GM19035 (cell line): ENCODE measurements around the gene APBB2.

Experiments
- ATAC-seq: cut with Tn5 transposase; IDR thresholded peaks from one replicate; pipeline ENCODE4 v1.9.1; 2021; ENCODE audit not compliant: unreplicated experiment

The APBB2 gene

DNA sequence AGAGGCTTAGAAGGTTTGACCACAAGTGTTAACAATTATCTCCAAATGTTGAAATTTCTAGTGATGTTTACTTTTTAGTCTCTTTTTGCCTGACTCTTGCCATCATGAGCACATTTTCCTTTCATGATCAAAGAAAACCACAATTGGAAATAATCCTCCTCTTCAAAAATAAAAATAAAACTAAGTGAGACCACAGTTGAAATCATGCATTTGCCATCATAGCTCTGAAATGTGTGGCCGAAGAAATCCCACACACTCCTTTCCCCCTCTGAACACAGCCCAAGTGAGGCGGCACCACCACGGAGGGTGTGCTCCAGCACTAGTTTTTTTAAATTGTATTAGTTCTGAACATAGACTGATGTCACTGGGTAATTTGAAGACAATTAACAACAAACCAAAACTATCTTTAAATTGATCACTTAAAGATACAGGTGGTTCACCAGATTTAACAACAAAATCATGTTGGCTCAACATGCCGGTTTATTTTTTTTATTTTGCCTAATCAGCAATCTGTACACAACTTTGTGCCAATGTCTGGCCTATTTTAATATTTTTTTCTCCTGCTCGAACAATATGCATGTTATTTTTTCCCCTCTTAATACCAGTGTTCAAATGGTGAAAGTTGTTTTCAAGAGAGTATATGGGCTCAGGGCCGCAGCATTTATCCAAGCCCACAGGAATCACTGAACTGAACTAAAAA lies 17.6 kb downstream of the APBB2 start:
- ATAC-seq: no peak

DNA sequence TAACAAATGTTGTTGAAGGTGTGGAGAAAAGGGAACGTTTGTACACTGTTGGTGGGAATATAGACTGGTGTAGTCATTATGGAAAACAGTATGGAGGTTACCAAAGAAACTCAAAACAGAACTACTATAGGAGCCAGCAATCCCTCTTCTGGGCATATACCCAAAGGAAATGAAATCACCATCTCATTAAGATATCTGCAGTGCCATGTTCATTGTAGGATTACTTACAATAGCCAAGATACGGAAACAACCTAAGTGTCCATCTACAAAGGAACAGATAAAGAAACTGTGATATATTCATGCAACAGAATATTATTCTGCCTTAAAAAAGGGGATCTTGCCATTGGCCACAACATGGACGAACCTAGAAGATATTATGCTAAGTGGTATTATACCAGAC lies 22.2 kb downstream of the APBB2 start:
- ATAC-seq: no peak

DNA sequence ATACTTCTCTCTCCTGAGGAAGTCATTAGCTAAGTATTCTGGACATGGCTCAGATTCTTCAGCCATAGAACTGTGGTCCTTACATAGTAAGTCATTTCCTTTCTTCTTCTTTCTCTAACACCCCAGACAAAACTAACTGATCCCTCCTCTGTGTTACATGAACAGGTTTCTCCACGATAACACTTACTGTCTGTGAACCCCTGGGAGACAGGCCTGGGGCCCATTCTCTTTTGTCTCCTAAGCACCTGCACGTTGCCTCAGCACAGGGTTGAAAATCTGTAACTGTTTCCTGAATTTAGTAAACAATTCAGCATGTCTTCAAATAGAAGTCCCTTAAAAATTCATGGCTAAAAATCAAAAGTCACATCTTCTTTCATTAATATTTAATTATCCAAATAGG lies 24.7 kb downstream of the APBB2 start:
- ATAC-seq: no peak

DNA sequence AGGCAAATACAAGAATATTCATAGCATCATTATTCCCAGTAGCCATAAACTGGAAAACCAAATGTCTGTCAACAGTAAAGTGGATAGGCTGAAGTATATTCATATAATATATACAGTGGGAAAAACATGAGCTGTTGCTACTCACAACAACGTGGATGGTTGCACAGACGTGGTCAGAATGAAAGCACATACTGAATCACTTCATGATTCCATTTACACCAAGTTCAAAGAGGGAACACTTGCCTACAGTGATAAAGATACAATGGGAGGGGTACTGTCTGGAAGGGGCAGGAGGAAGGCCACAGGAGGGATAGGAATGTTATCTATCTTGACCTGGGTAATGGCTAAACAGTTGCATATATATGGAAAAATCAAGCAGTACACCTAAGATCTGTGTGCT lies 25.3 kb downstream of the APBB2 start:
- peak; percentile 55 for ATAC-seq

DNA sequence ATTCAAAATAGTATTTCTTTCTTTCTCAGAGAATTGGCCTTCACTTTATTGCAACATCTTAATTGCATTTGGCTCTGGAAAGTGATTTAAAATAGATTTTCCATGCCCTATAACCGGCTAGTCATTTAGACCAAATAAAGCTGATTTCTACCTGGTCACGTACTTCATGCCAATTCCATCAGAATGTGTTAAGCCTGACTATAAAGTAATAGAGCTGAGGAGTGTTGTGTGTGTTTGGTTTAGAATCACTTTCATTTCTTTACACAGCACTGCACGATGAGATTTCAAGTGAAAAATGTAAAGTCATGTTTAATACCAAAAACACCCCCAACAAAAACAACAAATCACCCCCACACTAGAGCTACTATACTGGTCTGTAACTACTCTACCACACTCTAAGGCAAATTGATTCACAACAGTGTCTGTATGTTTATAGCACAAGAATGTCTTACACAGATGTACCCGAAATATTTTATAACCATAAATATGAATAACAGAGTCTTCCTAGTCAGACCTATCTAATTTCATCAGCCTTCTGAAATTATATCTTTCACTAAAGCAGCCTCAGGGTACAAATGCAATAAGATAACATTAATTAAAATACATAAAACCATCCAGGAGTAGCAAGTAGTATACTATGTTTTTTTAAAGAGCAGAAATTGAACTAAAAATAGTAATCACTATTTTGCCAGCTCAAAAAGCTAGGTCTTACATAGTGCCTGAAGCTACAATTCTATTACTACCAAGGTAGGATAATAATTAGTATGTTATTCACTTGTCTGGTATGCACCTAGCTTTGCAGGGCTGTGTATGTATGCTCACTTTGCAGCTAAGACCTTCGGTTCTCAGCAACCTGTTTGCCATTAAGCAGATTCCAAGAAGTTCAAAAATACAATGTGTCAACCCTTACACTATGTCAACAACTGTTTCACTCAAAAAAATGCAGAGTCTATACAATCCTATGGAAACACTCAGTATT lies 28.4 kb downstream of the APBB2 start:
- no peak for ATAC-seq

DNA sequence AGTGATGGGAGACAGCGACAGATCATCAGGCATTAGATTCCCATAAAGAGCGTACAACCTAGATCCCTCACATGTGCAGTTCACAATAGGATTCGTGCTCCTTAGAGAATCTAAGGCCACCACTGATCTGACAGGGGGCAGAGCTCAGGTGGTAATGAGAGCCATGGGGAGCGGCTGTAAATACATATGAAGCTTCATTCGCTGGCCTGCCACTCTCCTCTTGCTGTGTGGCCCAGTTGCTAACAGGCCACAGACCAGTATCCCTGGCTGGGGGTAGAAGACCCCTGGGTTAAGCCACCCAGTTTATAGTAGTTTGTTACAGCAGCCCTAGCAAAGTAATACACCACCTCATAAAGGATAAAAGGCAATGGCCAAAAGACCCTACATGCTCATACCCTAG lies 30.3 kb downstream of the APBB2 start:
- no peak for ATAC-seq

DNA sequence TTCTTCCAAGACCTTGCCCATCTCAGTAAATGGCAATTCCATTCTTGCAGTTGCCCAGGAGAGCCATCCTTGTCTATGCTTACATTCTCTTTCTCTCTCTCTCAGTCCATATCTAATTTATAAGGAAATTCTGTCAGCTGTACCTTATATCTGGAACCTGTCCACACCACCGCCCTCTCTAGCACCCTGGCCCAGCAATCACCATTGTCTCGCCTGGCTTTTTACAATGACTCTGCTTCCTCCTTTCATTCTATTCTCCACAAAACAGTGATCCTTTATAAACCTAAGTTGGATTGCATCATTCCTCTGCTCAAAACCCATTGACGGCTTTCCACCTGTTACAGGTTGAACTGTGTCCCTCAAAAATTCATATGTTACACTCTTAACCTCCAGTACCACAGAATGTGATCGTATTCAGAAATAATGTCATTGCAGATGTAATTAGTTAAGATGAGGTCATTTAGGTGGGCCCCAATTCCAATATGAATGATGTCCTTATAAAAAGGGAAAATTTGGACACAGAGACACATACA lies 31.3 kb downstream of the APBB2 start:
- no peak for ATAC-seq

DNA sequence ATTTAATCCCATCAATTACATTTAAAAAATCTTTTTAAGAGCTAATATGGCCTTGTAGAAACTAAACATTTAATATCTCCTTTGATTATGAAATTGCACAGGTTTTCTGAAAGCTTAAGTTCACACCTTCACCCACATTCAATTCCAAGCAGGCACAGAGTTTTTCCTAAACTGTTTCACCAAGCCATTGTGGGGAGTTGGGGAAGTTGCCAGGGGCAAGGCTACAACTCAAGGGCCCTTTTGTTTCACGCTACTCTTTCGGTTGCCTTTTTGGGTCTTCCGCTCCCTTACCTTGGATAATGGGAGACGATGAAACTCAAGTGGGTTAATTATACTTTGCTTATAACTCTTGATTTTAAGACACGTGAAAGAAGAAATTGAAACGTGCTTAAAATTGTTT lies 33.3 kb downstream of the APBB2 start:
- ATAC-seq: no peak

DNA sequence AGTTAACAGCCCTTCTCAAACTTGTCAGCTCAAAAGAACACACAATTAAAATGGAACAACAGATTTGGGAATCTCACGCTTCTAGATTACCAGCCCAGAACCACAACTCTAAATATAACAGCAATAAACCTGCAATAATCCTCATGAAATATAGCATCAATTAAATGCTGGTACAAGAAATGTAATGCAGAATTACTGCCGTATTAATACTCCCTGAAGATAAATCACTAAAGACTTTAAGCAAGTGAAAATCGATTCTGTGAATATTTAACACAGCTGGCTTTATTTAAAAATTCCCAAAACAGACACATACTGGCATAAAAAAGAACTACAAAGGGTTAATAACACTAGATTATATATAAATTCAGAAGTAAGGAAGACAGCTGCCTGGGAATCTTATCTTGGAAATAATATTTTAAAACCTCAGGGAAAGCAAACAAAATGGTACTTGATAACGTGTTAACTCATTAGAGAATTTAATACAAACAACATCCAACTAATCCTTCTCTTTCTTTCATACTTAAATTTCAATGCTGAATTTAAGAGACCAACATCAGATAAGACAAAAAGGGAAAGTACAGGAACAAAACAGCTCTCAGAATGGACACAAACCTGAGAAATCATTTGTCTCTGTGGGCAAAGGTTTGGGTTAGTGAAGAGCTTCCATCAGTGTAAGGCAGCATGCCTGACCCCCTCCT lies 34.7 kb downstream of the APBB2 start:
- ATAC-seq: no peak

DNA sequence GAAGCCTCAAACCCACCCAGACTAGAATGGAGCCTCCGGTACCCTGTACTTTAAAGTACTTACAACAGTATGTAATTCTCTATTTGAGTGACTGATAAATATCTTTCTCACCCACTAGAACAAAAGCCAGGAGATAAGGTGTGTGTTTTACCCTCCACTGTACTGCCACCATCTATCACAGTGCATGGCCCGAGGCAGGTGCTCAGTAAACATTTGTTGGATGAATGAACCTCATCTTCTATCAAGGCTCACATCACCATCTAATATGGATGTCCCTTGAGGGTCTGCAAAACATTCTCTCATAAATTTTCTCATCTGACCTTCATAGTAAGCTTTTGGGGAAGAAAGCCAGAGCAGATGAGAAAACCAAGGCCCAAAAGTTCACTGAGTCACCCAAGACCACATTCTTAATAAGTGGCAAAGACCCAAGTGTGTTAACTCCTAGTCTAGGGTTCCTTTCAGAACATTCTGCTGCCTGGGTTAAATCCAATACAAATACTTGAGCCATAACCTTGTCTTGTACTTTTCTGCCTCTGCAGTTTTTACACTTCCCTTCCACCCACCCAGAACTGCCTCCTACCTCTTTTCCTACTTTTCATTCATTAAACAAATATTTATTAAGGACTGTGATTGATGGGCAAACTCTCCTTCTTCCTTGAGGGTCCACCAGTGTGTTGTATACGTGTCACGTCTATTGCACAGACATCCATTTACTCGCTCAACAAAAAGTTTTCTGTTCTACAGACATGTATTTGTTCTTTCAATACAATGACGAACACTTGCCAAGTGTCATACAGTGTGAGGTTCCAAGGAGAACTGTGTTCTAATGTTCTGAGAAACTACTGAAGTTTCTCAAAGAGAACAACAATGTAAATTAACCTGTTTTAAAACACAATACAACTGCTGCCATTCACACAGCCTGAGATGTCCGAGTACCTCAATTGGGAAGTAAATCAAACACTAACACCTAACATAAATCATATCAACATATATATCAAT lies 35.7 kb downstream of the APBB2 start:
- no peak for ATAC-seq

DNA sequence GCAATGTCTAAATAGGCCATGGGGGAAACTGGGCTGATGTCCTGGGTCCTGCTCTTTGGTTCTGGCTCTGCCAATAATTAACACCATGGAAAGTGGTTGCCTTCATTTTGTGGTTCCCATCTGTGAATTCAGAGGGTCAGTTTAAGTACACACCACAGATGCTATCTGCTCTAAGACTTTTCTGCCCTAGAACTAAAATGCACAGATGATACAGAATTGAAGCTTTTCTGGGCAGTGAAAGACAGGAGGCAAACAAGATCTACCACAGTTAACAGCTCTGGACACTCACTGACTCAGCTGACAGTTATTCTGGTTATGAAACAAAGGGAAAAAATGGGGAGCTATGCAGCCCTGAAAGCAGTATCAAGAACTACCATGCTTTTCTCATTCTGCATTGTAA lies 37.3 kb downstream of the APBB2 start:
- no peak for ATAC-seq

DNA sequence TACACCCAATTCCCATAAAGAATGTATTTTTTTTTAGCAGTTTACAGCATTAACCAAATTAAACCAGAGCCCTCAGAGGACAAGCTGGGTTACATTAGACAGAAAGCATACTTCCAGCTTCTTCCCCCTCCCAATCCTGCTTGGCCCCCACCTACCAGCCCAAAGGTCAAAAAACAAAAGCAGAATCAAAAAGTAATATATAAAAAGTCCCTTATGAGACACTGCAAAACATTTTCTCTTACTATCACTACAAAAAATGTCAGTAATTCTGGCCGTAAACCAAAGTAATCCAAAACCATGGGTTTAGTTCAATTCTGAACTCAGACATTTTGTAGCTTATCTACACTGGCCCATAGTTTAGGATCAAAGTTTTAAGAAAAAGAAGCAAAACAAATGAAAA lies 38.0 kb downstream of the APBB2 start:
- no peak for ATAC-seq

DNA sequence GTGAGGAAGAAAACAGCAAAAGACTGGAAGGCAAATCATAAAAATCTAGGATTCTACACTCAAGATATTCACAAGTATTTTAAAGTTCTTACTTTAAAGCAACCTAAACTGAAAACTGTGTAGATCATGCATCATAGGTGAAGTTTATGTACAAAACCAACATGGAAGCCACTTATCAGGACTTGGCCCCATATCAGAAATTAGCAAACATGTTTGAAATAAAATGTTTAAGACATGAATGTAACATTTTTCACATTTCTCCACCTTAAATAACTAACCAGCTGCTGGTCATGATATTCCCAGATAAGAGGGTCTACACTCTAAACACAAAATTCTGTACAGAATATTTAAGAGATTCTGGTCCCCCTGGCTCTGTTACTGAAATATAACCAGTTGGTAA lies 38.5 kb downstream of the APBB2 start:
- ATAC-seq: no peak

DNA sequence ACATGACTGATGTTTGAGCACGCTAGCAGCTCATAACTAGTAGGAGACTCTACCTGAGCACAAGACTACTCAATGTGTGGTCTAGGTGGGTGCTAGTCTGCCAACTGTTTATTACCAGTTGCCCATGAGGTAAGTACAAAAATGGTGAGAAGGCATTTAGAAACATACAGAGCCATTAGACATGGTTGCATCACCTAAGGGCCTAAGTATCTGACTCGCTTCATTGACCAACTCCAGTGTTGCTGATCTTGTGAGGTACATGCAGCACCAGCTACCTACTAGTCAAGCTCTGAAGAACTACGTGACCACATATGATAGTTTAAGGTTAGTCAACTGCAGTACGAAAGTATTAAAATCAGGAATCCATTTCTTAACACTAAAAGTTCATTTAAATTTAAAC lies 39.9 kb downstream of the APBB2 start:
- no peak for ATAC-seq

DNA sequence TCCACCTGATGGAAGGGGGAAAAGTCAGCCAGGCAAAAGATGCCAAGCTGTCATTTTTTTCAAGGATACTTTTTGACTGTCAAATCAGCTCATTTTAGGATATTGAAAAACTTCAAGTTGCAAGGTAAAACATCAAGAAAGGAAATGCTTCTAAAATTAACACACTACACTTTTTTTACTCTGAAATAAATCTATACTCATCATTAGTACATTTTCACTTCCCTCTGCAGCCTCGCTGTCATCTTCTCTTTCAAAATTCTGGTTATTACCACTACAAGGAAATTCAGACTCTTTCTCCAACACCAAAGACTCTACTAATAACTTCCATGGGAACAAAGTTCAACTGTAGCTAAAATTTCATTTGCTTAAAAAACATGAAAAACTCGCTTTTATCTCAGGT lies 41.6 kb downstream of the APBB2 start:
- ATAC-seq: no peak

DNA sequence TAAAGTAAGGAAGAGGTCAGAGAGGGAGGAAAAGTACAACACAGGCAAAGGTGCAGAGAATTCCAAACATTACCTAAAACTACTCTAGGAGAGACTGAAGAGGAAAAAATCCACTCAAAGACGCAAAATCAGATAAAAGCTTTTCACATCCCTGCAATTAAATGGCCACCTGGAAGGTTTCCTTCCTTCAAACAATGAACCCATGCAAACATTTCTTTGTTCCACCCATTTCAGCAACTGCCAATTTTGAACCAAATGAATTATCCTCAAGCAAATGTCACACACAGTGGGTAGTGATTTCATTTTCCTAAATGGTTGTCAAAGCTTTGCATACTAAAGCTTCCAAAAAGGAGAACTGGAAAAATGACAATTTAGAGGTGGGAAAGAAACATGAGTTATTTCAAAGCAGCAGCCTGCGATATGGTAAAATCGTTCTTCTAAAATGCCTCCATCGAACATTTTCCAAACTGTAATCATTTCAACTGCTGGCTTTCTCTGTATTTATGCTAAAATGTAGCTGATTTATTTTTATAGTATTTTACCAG lies 45.0 kb downstream of the APBB2 start:
- no peak for ATAC-seq

DNA sequence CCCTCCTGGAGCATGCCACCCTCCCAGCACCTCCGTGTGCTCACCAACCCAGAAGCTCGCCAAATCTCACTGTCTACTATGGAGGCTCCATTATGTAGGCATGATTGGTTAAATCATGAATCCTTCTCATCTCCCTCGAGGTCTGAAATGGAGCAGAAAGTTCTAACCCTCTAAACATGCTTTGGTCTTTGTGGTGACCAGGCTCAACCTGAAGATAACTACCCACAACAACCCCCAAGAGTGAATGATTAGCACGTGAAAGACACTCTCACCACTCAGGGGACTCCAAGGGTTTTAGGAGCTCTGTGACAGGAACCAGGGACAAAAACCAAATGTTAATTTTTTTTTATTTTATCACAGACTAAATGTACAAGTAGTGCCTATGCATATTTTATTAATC lies 47.2 kb downstream of the APBB2 start:
- no peak for ATAC-seq

DNA sequence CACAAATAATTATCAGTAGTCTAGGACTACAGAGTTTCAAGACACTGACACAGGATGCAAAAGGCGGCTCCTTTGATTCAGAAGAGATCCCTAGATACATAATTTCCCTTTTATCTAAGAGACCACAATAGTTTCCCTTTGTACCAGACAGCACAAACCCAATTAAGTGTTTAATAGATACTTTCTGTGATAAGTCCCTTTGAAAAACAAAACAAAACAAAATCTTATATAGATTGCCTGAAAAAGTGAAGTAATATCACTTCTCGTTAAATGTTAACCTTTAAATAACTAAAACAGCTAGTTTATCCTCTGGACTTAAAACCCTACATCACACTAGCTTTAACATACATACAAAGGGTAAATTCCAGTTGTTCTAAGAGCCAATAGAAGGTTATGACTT lies 49.9 kb downstream of the APBB2 start:
- ATAC-seq: no peak

DNA sequence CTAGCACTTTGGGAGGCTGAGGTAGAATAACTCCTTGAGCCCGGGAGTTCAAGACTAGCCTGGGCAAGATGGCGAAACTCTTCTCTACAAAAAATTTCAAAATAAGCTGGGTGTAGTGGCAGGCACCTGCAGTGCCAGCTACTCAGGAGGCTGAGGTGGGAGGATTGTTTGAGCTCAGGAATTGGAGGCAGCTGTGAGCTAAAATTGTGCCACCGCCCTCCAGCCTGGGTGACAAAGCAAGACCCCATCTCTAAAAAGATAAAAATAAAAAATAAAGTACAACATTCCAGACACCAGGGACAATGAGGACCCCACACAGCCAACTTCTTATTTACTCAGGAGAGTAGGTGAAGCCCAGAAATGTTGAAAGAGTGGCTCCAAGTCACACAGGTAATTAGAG lies 53.0 kb downstream of the APBB2 start:
- no peak for ATAC-seq

DNA sequence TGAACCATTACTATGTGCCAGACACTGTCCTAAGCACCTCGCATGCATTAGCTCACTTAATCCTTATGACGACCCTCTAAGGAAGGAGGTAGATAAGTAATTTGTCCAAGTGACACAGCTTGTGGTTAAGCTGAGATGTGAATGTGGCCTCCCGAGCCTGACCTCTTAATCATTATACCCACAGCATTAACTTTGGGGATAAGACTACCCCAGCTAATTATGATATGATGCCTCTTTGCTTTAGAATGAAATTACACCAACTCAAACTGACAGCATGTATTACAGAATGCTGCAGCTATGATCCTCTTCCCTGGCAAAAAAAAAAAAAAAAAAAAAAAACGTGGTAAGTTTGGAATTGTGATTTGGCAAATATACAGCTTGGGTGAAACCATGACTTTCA lies 53.5 kb downstream of the APBB2 start:
- no peak for ATAC-seq
